ENCODE data around the gene C1GALT1. TPM values are rescaled to one million over a fixed set of nuclear protein-coding genes. Genes with fewer than 3 reads are reported as not detected.

The C1GALT1 gene
- total and polyA plus RNA-seq, 2 donors (not counting 3 experiments of a cell fraction or from before 2014, with no cell fraction given), result 18.3 to 31.1 TPM

DNA sequence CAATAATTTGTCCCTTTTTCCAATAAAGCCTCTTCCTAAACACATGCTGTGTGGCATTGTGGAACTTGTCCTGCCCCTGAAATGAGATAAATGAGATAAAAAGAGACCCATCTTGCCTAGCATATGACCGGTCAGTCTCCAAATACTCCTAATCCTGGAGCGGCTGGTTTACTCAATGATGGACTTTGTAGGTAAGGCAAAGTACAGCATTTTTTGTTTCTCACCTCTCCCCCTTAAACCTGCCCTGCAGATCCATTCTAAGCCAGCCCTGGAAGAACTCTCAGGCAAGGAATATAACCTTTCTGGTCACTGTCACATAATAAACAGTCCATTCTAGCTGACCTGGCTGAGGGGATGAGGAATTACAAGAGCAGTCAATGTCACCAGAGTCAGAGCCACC lies 110.7 kb downstream of the C1GALT1 start:
- Histone ChIP-seq H3K9me3 (replicated peaks; ENCODE audit: control insufficient read depth, insufficient read depth, low read length) (no peaks in the 10 kb centered on the region), H2AFZ (ENCODE audit: low read depth, low read length) (no peak overlapping the region), H3K79me2 (ENCODE audit: control insufficient read depth, insufficient read depth, low read length) (no peaks in the 10 kb centered on the region), H3K36me3 (ENCODE audit: control insufficient read depth in 2 of 2, extremely low read depth in 1 of 2, insufficient read depth in 2 of 2, low read length in 2 of 2) (no peaks in the 10 kb centered on the region), H3K9me1 (replicated peaks; ENCODE audit: control insufficient read depth, extremely low read depth, insufficient read depth, low read length) (no peaks in the 10 kb centered on the region), H3K27ac (ENCODE audit: insufficient read depth, low read depth, low read length) (no peak overlapping the region), H3K9ac (replicated peaks; ENCODE audit: extremely low read depth, insufficient read depth, low read length) (no peak overlapping the region), H3K4me3 (replicated peaks in 1 of 3; ENCODE audit: insufficient read depth in 1 of 3, low read depth in 1 of 3, low read length in 3 of 3) (no peak overlapping the region), H3K4me1 (ENCODE audit: control insufficient read depth, extremely low read depth, insufficient read depth, low read length) (no peaks in the 10 kb centered on the region), H3K4me2 (ENCODE audit: insufficient read depth, low read length) (no peak overlapping the region), H3K27me3 (ENCODE audit: control insufficient read depth in 2 of 2, insufficient read depth in 2 of 2, low read length in 2 of 2) (no peaks in the 10 kb centered on the region), H4K20me1 (replicated peaks; ENCODE audit: control insufficient read depth, extremely low read depth, insufficient read depth, low read length) (no peaks in the 10 kb centered on the region)
- BruUV-seq (replicated peaks), result no TSS peak
- ChIA-PET CTCF (no interaction called here), POLR2A (no interaction called here)
- intact Hi-C loops (cut with micrococcal nuclease) (no loop called here), dilution Hi-C loops (cut with MboI; ENCODE audit: extremely low pct_ligation_motif_present, low sequenced_read_pairs) (no loop called here)
- no peak for DNase-seq (ENCODE audit: low read depth, low spot score)
- TF ChIP-seq MAX (IDR thresholded peaks at IDR 0.05; ENCODE audit: insufficient read depth, insufficient read length), result no peak
- no peak for TF ChIP-seq MYC (IDR thresholded peaks at IDR 0.05; ENCODE audit: low read depth, low read length)
- no peak for TF ChIP-seq FOS (IDR thresholded peaks at IDR 0.05; ENCODE audit: borderline replicate concordance, insufficient read depth, low read length)
- TF ChIP-seq POLR2AphosphoS5 (IDR thresholded peaks at IDR 0.05; ENCODE audit: insufficient read depth, low read depth, low read length), result no peak
- TF ChIP-seq, protein P1, sequence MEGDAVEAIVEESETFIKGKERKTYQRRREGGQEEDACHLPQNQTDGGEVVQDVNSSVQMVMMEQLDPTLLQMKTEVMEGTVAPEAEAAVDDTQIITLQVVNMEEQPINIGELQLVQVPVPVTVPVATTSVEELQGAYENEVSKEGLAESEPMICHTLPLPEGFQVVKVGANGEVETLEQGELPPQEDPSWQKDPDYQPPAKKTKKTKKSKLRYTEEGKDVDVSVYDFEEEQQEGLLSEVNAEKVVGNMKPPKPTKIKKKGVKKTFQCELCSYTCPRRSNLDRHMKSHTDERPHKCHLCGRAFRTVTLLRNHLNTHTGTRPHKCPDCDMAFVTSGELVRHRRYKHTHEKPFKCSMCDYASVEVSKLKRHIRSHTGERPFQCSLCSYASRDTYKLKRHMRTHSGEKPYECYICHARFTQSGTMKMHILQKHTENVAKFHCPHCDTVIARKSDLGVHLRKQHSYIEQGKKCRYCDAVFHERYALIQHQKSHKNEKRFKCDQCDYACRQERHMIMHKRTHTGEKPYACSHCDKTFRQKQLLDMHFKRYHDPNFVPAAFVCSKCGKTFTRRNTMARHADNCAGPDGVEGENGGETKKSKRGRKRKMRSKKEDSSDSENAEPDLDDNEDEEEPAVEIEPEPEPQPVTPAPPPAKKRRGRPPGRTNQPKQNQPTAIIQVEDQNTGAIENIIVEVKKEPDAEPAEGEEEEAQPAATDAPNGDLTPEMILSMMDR (IDR thresholded peaks at IDR 0.05; ENCODE audit: extremely low read depth in 1 of 2, insufficient read depth in 1 of 2, low read depth in 1 of 2, low read length in 2 of 2), result no peak
- no peak for TF ChIP-seq GATA2 (IDR thresholded peaks at IDR 0.05; ENCODE audit: insufficient read depth, insufficient read length, low read depth, low read length)
- no peak for TF ChIP-seq JUN (IDR thresholded peaks at IDR 0.05; ENCODE audit: borderline replicate concordance, insufficient read depth, insufficient read length, low read depth)
- no peak for TF ChIP-seq POLR2A (IDR thresholded peaks at IDR 0.05; ENCODE audit: low read depth, low read length)
- no peak for TF ChIP-seq EZH2 (IDR thresholded peaks at IDR 0.05; ENCODE audit: borderline replicate concordance, low read depth, low read length, severe bottlenecking)
- FAIRE-seq, result no peak

Measured in endothelial cell of umbilical vein (primary cell).